Ectodermal cell (in vitro differentiated cells): ENCODE data around the gene KLK8.
"Not testable (repeated sequence)": the region's sequence is repeated elsewhere in the genome, so short reads cannot be mapped to it uniquely, and the experiment has no call there.

Experiments used
- H3K27ac ChIP-seq: 2 replicates; pipeline ENCODE4 v1.7.0; 2013; ENCODE audit warnings: mild to moderate bottlenecking, low read depth, low read length; ENCODE audit not compliant: insufficient read depth, poor library complexity, severe bottlenecking
- H3K27me3 ChIP-seq: 2 replicates; pipeline ENCODE4 v1.7.0; 2013; ENCODE audit warnings: mild to moderate bottlenecking, low read length; ENCODE audit not compliant: insufficient read depth, control insufficient read depth, poor library complexity, severe bottlenecking
- H3K36me3 ChIP-seq: one replicate; pipeline ENCODE4 v1.7.0; 2013; ENCODE audit warnings: low read length; ENCODE audit not compliant: control insufficient read depth, insufficient read depth
- H3K4me1 ChIP-seq: one replicate; pipeline ENCODE4 v1.7.0; 2013; ENCODE audit warnings: low read length; ENCODE audit not compliant: control insufficient read depth, insufficient read depth
- H3K4me3 ChIP-seq: 2 replicates; pipeline ENCODE4 v1.7.0; 2013; ENCODE audit warnings: low read depth, low read length, control low read depth; ENCODE audit not compliant: insufficient read depth
- H3K9me3 ChIP-seq: 2 replicates; pipeline ENCODE4 v1.7.0; 2013; ENCODE audit warnings: mild to moderate bottlenecking, low read length, moderate library complexity; ENCODE audit not compliant: control insufficient read depth
- WGBS, 2 experiments: methylation state at CpG; one replicate each; pipeline ENCODE4 v1.1.7; 2013; ENCODE audit warnings: missing lambda C conversion rate in 2 of 2; 5-methylcytosine and 5-hydroxymethylcytosine counted together

Gene KLK8

GRCh38 chr19:50974702-50975556 lies 26.5 kb downstream of the KLK8 start:
- no peaks in the 10 kb centered on the region for H3K27me3 ChIP-seq
- WGBS, 2 experiments, result 56 to 64% methylated on average over 7 to 8 of the region's 9 CpGs
- peaks cover 10% of the 10 kb centered on the region for H3K4me1 ChIP-seq
- H3K4me3 ChIP-seq, result no peak overlapping the region
- H3K9me3 ChIP-seq, result no peaks in the 10 kb centered on the region
- H3K27ac ChIP-seq, result no peak overlapping the region
- H3K36me3 ChIP-seq, result no peaks in the 10 kb centered on the region

GRCh38 chr19:50972795-50973376 lies 28.5 kb downstream of the KLK8 start:
- Histone ChIP-seq H3K27me3 (no peaks in the 10 kb centered on the region), H3K4me3 (no peak overlapping the region), H3K9me3 (no peaks in the 10 kb centered on the region), H3K4me1 (peaks cover 4% of the 10 kb centered on the region), H3K27ac (no peak overlapping the region), H3K36me3 (no peaks in the 10 kb centered on the region)
- 85 to 86% methylated on average over 9 of the region's 9 CpGs for WGBS, 2 experiments

- not testable (repeated sequence) for H3K27me3 ChIP-seq, H3K9me3 ChIP-seq, H3K36me3 ChIP-seq, H3K4me1 ChIP-seq, H3K27ac ChIP-seq, H3K4me3 ChIP-seq
- 90 to 94% methylated on average over 3 of the region's 3 CpGs for WGBS, 2 experiments
Measured at GRCh38 chr19:50969810-50970209, 31.6 kb downstream of the KLK8 start.

GRCh38 chr19:50969413-50969760 lies 32.0 kb downstream of the KLK8 start, which contains the start of gene KLK6:
KLK6 (minus strand) TSS chr19:50969591; CDS start chr19:50968104, 1,487 bp downstream.
- H3K27ac ChIP-seq, result no peak within 1 kb of the TSS
- no peaks in the 10 kb centered on the region for H3K36me3 ChIP-seq
- WGBS, 2 experiments, result 81 to 85% methylated on average over 19 of the region's 19 CpGs
- H3K27me3 ChIP-seq, result no peaks in the 10 kb centered on the region
- no peaks in the 10 kb centered on the region for H3K9me3 ChIP-seq
- no peaks in the 10 kb centered on the region for H3K4me1 ChIP-seq
- H3K4me3 ChIP-seq, result no peak within 1 kb of the TSS

- H3K27ac ChIP-seq, result no peak overlapping the region
- no peaks in the 10 kb centered on the region for H3K27me3 ChIP-seq
- 69 to 78% methylated on average over 7 of the region's 7 CpGs for WGBS, 2 experiments
- no peaks in the 10 kb centered on the region for H3K4me1 ChIP-seq
- H3K36me3 ChIP-seq, result no peaks in the 10 kb centered on the region
- H3K4me3 ChIP-seq, result no peak overlapping the region
- H3K9me3 ChIP-seq, result no peaks in the 10 kb centered on the region
Measured at GRCh38 chr19:50968716-50969412, 32.5 kb downstream of the KLK8 start.

- Histone ChIP-seq H3K4me1 (no peaks in the 10 kb centered on the region), H3K9me3 (no peaks in the 10 kb centered on the region), H3K4me3 (no peak overlapping the region), H3K36me3 (no peaks in the 10 kb centered on the region), H3K27ac (no peak overlapping the region), H3K27me3 (no peaks in the 10 kb centered on the region)
- WGBS, 2 experiments, result 71 to 75% methylated on average over 20 of the region's 20 CpGs
Measured at GRCh38 chr19:50967929-50968715, 33.3 kb downstream of the KLK8 start.

GRCh38 chr19:50964266-50964665 lies 37.1 kb downstream of the KLK8 start:
- Histone ChIP-seq H3K27me3 (peaks cover 2% of the 10 kb centered on the region), H3K4me1 (no peaks in the 10 kb centered on the region), H3K4me3 (no peak overlapping the region), H3K36me3 (no peaks in the 10 kb centered on the region), H3K27ac (no peak overlapping the region), H3K9me3 (no peaks in the 10 kb centered on the region)
- WGBS, 2 experiments, result 81 to 91% methylated on average over 3 of the region's 3 CpGs

GRCh38 chr19:50963381-50963780 lies 38.0 kb downstream of the KLK8 start:
- 87 to 89% methylated on average over 6 of the region's 6 CpGs for WGBS, 2 experiments
- H3K36me3 ChIP-seq, result no peaks in the 10 kb centered on the region
- peaks cover 6% of the 10 kb centered on the region for H3K27me3 ChIP-seq
- no peak overlapping the region for H3K4me3 ChIP-seq
- H3K27ac ChIP-seq, result no peak overlapping the region
- no peaks in the 10 kb centered on the region for H3K9me3 ChIP-seq
- H3K4me1 ChIP-seq, result no peaks in the 10 kb centered on the region

GRCh38 chr19:50962245-50962644 lies 39.2 kb downstream of the KLK8 start:
- Histone ChIP-seq H3K4me1 (no peaks in the 10 kb centered on the region), H3K9me3 (no peaks in the 10 kb centered on the region), H3K4me3 (no peak overlapping the region), H3K27me3 (peaks cover 6% of the 10 kb centered on the region), H3K36me3 (no peaks in the 10 kb centered on the region), H3K27ac (no peak overlapping the region)
- 89 to 98% methylated on average over 1 of the region's 1 CpG for WGBS, 2 experiments
